Activated CD8-positive, alpha-beta memory T cell treated with anti-CD3 and anti-CD28 coated beads, Interleukin-2, amount 50 U/mL, for 4 hours (primary cell): Measurements from ENCODE around the gene PTPRG.
"Not testable (repeated sequence)": the region's sequence is repeated elsewhere in the genome, so short reads cannot be mapped to it uniquely, and the experiment has no call there.

Source experiments
- DNase-seq: peaks from one replicate; pipeline ENCODE4 v3.0.0-alpha.2; 2020

PTPRG gene

DNA sequence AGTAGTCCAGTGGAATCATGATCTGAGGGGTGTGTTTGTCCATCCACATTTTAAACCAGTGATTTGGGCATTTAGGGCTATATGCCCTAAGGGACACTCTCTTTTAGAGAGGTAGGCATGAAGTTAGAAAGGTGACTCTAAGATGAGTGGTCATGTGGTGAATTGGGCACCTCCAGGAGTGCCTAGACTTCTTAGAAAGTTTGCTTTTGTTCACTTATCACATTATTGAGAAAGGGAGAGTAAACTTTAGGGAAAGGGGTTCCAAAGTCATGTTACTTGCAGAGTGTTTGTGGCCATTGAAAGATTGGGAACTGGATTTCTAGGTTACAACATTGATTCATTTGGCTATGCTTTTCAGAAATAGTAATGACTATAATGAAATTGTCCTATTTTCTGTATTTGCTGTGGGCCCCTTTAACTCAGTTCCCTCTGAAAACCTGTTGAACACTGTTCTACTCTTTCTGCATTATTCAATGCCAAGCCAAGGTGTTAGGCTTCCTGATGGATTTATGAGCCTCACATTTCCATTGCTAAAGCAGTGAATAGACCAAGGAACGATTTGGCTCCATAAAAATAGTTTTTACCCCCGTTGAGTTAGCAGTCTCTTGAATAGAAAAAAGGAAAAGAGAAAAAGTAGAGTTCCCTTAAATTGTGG, 169.3 kb downstream of the PTPRG start:
- DNase-seq = no peak

DNA sequence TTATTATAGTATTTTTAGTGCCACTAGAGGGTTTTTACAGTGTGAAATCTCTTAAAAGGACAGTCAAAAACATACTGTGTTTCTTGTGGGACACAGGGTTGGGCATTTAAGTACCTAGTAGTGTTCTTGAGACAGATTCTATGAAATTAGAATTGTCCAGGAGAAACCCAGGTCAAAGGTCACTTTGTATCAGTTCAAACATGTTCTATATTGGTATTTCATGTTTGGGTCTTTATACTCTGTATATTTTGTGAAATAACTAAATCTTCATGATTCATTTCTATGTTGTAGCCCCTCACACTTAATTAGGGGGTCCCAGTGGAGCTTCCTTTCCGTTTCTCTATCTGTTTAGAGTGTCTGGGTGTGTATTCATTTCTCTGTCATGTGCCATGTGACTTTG, 171.6 kb downstream of the PTPRG start:
- no peak for DNase-seq

DNA sequence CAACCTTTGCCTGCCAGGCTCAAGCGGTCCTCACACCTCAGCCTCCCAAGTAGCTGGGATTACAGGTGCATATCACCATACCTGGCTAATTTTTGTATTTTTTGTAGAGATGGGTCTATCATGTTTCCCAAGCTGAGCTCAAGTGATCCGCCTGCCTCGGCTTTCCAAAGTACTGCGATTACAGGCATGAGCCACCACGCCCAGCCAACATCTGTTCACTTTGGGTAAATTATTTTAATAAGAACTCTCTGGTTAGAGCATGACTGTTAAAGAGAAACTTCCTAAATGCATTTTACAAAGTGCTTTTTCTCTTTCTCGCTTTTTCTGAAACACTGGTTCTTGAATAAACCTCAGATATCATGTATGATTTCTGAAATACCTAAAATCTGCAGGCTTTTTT, 172.5 kb downstream of the PTPRG start:
- no peak for DNase-seq

DNA sequence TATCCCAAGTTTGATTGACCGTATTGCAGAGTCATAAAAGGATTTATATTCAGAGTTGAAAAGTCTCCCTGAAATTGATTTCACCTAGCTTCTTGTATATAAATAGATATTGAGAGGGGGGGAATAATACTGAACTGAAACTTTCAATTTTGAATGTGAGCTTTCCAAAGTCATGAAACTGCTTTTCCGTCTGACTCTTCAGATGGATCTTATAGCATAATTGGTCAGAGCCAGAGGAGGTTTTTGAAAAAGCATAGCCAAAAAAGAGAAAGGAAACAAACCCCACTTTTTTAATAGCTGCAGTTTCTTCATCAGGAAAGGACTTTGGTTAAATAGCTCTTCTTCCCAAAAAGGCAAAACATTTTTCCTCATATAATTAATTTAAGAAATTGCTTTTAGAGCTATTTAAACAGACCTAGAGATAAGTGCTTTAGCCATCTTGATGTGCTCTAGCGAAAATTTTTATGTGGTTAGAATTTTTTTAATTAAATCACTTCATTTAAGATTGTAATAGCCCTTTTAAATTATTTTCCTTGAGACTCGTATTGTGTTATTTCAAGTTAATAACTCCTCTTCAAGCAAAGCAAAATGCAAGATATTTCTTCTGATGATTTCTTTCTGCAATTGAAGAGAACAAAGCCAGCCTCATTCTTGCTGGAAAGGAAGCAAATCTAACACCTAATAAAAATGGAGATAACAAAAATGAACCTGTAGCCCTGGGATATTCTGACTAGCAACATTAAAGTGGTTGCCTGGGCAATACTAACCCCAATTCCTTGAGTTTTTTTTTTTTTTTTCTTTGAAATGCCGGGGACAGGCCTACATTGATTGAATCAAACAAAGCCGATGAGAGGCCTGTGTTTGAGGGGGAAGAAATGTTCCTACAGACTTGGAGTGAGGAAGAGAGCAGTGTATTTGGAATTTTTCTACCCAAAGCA, 173.6 kb downstream of the PTPRG start:
- DNase-seq = no peak

DNA sequence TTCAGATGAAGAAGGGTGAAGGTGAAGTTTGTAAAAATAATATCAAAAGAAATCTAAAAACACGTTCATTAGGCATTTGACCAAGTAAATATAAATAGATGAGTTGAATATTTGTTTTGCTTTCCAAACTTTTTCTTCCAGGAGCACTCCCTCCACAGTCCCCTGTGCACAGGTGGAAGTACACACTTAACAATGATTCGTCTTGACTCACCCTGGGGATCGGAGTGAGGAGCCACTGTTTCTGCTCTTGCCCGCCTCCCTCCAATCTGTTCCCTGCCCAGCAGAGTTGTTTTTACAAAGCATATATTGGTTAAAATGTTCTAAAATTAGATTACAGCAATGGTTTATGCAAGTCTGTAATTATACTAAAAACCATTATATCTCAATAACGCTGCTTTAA, 175.1 kb downstream of the PTPRG start:
- no peak for DNase-seq

DNA sequence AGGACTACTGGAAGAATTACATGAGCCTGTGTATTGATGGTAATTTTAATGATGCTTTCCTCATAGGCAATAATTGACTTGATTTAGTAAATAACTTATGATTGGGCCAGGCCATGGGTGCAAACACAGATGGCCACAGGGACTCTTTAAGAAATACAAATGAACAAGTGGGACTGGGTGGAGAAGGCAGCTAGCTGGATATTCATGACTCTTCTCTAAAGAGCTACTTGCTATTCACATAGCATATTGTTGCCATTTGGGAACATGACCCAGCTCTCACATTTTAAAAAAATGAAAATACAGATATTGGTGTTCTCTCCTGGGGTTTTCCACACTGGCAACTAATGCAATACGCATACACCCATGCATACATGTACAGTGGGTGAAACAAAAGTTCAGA, 178.3 kb downstream of the PTPRG start:
- DNase-seq = no peak

DNA sequence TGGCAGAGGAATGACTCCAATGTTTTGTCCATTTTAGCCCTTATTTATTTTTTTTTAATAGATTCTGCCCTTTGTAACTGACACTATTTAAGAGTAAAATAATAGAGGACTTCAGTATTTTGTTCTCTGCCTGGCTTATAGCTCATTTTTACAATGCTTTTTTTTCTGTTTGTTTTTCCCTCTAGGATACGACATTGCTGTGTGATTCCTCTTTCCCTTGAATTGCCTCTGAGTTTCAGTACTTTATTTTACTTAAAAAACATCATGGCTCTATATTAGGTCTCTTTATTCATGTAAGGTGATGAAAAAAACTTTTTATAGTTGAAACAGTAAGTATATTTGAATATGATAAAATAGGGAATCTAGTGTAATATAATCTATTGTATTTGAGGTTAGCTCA, 179.1 kb downstream of the PTPRG start:
- no peak for DNase-seq

DNA sequence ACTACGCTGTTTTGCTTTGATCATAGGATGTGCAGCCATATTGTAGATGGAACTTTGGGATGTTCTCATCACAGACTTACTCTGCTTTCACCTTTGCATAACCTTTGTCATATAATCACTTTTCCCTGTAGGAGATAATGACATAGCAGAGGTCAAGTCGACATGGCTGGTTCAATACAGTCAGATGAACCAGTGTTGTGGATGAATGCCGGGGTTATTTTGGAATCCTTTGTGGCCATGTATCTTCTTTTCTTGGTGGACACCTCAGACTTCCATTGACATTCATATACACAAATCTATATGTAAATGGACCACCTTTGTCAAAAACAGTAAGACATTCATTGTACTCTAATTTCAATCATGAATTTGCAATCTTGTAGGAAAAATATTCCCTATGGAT, 180.2 kb downstream of the PTPRG start:
- DNase-seq = no peak

DNA sequence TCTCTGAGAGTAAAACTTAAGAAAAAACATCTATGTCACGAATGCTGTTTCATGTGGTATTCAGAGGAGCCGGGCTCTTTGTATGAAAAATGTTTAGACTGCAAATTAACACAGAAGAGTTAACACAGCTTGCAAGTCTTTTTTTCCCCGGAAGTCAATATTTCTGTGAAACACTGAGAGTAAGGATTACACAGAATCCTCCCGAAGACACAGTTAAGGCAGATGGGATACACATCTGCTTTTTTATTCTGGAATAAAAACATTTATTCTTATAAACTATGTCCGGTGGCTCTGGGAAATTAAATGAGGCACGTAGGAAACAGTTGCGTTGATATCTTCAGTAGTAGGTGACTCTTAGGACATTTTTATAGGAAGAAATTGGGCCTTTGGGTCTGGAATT, 180.6 kb downstream of the PTPRG start:
- DNase-seq = no peak

DNA sequence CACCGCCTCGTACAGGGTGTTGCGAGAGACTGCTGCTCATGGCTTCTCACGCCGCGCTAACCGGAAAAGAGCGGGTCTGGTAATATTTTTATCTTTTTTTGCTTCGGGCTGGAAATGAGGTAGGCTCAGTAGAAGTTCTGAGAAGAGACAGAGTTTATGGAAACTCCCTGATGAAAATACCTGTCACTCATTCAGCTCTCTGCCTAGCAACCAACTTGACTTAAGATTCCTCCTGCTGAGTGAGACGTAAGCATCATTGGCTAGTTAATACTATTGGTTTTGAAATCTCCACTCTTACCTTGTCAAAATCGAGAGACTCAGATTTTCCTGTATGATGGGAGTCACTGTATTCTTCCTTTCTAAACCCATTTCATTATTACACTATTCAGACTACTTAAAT, 181.7 kb downstream of the PTPRG start:
- no peak for DNase-seq

DNA sequence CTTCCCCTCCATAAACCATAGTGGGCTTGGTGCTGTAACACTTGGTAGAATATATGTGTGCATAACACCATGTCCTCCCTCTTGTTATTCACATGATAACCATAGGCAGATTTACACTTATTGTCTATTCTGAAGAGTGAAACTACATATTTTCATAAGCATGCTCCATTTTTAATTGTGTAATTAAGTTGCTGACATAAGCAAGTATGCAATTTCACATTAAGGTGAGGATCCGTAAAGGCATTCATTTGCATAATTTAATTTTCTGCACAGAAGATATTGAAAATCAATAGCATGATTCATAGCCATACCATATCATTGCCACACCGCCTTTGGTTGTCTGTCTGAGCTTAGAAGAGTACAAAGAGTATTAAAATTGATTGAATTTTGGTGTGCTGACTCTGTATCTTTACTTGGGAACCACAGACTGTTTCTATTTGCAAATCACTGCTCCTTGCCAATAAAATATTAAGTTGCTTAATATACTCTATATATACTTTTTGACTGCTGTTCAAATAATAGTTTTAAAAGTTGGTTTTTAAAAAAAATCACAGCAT, 182.4 kb downstream of the PTPRG start:
- no peak for DNase-seq

DNA sequence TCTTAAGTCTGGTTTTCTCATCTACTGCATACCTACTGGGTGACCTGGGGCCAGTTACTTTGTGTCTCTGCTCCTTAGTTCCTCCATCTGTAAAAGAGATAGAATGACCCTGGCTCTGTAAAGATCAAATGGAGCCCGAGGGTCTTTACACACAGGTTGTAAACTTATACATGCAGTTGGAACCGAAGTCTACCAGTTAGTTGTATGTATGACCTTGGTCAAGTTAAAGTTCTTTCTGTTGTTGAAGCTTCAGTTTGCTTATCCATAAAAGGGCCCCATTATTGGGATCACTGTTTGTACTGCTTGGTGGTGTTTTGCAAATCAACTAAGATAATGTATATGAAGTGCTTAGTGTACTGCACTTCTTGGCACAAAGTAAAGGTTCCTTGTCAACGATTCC, 186.9 kb downstream of the PTPRG start:
- no peak for DNase-seq

DNA sequence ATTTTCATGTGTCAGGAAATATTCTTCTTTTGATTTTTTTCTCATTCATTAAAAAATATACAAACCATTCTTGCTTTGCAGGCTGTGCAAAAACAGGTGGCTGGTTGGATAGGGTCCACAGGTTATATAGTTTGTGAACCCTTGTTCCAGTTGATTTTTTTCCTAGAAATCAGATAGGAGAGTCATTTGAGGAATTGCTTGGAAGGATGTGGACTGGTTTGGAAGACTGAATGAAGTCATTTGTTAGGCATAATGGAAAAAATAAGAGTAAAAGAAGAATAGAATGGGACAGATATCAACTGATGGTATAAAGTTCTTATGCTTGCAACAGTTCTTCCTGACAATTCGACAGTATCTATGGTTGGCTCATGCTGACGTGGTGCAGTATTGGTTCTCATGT, 189.4 kb downstream of the PTPRG start:
- DNase-seq = no peak

DNA sequence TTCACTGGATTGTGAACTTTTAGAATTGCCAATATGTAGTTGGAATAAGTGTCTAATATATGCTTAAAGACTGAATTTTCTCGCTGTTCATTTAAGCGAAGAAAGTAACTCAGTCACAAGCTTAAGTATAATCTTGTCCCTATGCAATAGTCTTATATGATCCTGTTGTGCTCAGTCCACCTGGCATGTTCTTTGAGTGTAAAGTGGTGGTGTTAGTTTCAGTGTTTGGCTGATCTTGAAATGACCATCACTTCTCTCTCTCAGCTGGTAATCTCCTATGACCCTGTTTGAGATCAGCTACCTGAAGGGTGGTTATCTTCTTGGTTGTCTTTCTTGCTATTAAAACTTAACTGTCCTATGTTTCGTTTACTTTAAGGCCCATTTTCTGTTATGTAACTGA, 197.5 kb downstream of the PTPRG start:
- no peak for DNase-seq

DNA sequence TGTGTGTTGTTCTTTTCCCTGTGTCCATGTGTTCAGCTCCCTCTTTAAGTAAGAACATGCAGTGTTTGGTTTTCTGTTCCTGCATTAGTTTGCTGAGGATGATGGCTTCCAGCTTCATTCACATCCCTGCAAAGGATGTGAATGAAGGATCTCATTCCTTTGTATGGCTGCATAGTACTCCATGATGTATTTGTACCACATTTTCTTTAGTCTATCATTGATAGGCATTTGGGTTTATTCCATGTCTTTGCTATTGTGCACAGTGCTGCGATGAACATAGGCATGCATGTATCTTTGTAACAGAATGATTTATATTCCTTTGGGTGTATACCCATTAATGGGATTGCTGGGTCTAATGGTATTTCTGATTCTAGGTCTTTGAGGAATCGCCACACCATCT, 199.4 kb downstream of the PTPRG start:
- not testable (repeated sequence) for DNase-seq

DNA sequence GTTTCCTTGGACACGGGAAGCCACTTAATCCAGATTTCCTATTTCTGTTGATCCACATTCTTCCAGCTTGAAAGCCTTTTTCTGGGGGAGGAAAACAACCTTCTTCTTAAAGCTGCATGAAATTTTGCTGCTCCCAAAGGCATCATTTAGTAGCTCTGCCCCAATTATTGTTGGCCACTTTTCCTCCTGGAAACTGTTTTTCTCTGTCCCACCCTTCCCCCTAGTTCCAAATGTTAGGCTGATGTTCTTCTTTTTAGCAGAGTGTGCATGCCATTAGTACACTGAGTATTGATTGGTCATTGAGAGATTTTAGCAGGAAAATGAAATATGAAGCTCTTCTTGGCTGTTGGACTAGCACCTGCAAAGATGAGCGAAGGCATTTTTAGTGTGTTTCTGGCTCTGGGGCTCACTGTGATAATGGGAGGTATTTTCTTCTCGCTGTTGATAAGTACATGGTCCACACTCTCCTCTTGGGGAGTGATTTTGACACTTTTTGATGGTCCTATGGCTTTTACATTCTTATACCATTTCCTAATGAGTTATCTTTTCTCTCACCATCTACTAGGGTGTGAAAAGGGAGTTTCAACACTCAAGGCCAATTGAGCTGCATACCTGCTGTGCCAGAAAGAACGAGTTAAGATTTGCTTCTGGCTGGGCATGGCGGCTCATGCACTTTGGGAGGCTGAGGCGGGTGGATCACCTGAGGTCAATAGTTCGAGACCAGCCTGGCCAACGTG, 200.5 kb downstream of the PTPRG start:
- no peak for DNase-seq

DNA sequence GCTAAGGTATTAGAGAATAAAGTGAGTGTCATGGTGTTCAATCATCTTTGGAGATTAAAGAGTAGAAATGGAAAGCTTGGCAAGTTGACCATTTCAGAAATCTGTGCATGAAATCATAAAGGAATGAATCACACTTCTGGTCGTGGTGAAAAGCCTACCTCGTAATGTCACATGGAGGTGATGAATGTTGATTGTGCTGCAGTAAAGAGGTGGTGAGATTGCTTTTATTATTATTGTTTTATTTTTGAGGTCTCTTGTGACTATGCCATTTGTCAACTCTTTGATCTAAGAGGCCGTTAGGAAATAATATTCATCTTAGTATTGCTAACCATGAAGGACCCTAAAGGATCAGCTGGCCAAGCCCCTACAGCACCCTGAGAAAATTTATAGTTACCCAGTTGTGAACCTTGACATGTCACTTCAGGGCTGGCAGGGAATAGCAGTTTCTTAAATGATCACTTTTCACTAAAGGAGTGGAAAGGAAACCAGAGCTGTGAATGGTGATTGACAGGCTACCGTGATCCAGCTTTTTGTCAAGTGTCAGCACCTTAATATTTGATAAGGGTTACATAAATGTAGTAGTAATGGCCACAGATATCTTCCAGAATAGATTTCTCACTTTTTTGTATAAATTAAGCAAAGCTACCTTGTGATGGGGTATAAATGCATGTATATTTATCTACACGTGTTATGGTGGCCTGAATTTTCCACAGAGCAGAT, 203.9 kb downstream of the PTPRG start:
- no peak for DNase-seq

DNA sequence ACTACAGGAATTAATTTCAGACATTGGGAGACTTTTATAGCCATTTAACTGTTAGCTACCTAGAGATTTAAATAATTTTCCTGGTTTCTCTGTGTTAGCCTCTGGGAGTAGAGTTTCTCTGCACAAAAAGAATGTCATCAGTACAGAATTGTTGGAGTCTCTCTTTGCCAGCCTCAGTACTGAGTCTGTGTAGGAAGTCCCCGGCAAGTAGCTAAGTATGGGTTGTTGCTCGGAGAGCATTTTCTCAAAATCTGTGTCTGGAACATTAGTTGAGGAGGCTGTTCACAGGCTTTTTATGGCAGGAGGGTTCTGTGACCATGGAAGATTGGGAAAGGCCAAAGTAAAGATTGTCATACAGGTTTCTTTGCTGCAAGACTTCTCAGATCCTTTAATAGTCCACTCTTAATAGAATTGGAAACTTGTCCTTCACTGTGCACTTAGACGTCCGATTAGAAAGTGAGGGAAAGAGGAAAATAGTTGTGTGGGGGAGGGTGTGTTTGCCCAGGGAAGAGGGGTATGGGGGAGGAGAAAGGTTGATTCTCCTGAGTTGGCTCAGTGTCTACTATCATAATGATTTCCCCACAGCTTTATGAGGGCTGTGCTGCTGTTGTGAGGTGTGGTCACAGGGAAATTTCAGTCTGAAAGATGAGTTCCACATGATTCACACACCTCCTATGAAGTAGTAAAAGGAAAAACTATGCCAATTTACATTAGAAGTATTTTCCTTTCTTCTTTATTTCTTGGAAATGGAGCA, 207.1 kb downstream of the PTPRG start:
- DNase-seq = no peak

DNA sequence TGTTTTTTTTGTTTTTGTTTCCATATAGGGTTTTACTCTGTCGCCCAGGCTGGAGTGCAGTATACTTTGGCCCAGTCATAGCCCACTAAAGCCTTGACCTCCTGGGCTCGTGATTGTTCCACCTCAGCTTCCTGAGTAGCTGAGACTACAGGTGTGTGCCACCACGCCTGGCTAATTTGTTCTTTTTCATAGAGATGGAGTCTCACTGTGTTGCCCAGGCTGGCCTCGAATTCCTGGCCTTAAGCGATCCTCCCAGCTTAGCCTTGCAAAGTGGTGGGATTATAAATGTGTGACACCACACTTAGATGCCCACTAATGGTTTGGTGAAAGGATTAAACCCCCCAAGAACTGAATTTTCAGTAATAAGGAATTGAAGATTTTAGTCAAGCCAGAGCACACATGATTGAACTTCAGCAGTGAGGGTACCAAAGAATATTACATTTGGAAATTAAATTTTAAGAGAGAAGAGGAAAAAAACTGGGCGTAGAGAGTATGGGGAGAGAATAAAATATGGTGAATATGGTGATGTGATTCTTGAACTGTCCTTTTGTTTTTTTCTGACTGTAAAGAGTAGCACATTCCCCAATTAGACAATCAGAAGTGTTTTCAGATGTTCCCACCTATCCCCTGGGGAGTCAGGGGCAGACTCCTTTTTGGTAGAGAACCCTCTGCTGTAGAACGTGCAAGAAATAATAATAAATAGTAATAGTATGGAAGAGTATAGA, 208.1 kb downstream of the PTPRG start:
- no peak for DNase-seq

DNA sequence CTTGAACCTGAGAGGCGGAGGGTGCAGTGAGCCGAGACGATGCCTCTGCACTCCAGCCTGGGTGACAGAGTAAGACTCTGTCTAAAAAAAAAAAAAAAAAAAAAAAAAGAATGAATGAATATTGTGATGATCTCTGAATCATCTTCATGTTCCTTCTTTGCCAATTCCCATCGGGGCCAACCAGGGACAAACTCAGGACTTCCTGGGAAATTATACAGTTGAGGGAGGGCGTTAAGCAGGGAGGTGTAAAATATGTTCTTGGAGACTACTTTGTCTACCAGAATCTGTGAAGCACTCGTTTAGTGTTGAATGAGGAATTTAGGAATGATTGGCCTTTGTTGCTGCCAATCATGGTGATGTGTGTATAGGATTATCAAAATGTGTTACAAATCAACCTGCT, 210.6 kb downstream of the PTPRG start:
- no peak for DNase-seq

DNA sequence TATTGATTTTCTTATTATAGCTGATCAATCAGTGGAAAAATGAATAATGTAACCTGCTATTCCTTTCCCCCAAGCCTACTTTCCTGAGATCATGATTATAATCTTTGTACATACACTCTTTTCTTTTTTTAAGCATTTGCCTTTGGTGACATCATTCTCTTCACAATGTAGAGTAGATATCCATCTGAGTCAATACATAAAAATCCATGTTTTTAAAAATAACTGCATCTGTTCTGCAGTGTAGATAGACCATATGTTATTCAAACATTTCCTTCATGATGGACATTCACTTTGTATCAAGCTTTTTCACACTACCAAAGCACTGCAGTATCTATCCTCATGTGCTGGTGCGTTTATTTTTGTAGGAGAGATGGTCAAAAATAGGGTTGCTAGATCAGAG, 211.1 kb downstream of the PTPRG start:
- no peak for DNase-seq
